Liver (tissue), 9 donors: ENCODE data around the gene SNAP25. TPM values are rescaled to one million over a fixed set of nuclear protein-coding genes. Genes with fewer than 3 reads are reported as not detected.

Experiments used
- DNase-seq: peaks from one replicate; pipeline ENCODE4 v3.0.0-alpha.2; 2017; ENCODE audit warnings: low spot score
- H3K27ac ChIP-seq, 2 donors: one replicate each; pipeline ENCODE4 v1.7.0; 2013; ENCODE audit warnings: inconsistent platforms in 2 of 2, low read length in 2 of 2, control low read depth in 1 of 2, low read depth in 1 of 2, mild to moderate bottlenecking in 1 of 2
- H3K27me3 ChIP-seq, 4 donors: one replicate each; pipeline versions ENCODE4 v1.6.1 to v1.7.0; 2013; ENCODE audit warnings: low read length in 3 of 4, inconsistent platforms in 1 of 4, mild to moderate bottlenecking in 1 of 4, moderate library complexity in 1 of 4; ENCODE audit not compliant: control insufficient read depth in 4 of 4, insufficient read depth in 4 of 4
- H3K36me3 ChIP-seq, 4 donors: one replicate each; pipeline versions ENCODE4 v1.6.1 to v1.7.0; 2013; ENCODE audit warnings: low read length in 3 of 4, mild to moderate bottlenecking in 3 of 4, low read depth in 1 of 4, moderate library complexity in 1 of 4; ENCODE audit not compliant: control insufficient read depth in 4 of 4, insufficient read depth in 3 of 4
- H3K4me1 ChIP-seq, 4 donors: one replicate each; pipeline versions ENCODE4 v1.6.1 to v1.7.0; 2013; ENCODE audit warnings: low read length in 3 of 4, mild to moderate bottlenecking in 3 of 4, moderate library complexity in 1 of 4; ENCODE audit not compliant: control insufficient read depth in 4 of 4, insufficient read depth in 4 of 4
- H3K4me3 ChIP-seq, 3 donors: one replicate each; pipeline versions ENCODE4 v1.6.1 to v1.7.0; 2013; ENCODE audit warnings: low read length in 3 of 3, control low read depth in 1 of 3, low read depth in 1 of 3, mild to moderate bottlenecking in 1 of 3
- H3K9ac ChIP-seq, 2 donors: one replicate each; pipeline ENCODE4 v1.7.0; 2013; ENCODE audit warnings: low read length in 2 of 2, mild to moderate bottlenecking in 2 of 2, moderate library complexity in 2 of 2, control low read depth in 1 of 2, low read depth in 1 of 2
- H3K9me3 ChIP-seq, 4 donors: one replicate each; pipeline versions ENCODE4 v1.6.1 to v1.7.0; 2013; ENCODE audit warnings: low read length in 3 of 4; ENCODE audit not compliant: control insufficient read depth in 4 of 4
- ATF3 ChIP-seq: IDR thresholded peaks from 2 replicates; pipeline ENCODE4 v1.6.1; 2016; ENCODE audit warnings: antibody characterized with exemption
- CTCF ChIP-seq: fragments of 150-350 bp; IDR thresholded peaks from 2 replicates; pipeline ENCODE4 v1.5.1; 2017; ENCODE audit warnings: improper control_type of control experiment, low read depth, low read length; ENCODE audit not compliant: missing input control
- EGR1 ChIP-seq, 2 donors: IDR thresholded peaks; 2 replicates each; pipeline ENCODE4 v1.6.1; 2016 to 2018; ENCODE audit warnings: antibody characterized with exemption in 2 of 2, low read depth in 2 of 2
- FOXA1 ChIP-seq: IDR thresholded peaks from 2 replicates; pipeline ENCODE4 v1.6.1; 2016; ENCODE audit warnings: antibody characterized with exemption
- FOXA2 ChIP-seq: IDR thresholded peaks from 2 replicates; pipeline ENCODE4 v1.6.1; 2016; ENCODE audit warnings: antibody characterized with exemption
- GABPA ChIP-seq, 2 donors: IDR thresholded peaks in 1 of 2; conservative IDR thresholded peaks in 1 of 2; 2 replicates each; pipeline ENCODE4 v1.6.1; 2016; ENCODE audit warnings: antibody characterized with exemption in 2 of 2, mild to moderate bottlenecking in 1 of 2, moderate library complexity in 1 of 2
- HNF4A ChIP-seq, 2 donors: conservative IDR thresholded peaks; 2 replicates each; pipeline ENCODE4 v1.6.1; 2016; ENCODE audit warnings: antibody characterized with exemption in 2 of 2, mild to moderate bottlenecking in 2 of 2
- HNF4G ChIP-seq: IDR thresholded peaks from 2 replicates; pipeline ENCODE4 v1.6.1; 2016; ENCODE audit warnings: antibody characterized with exemption
- JUND ChIP-seq, 2 donors: IDR thresholded peaks; 2 replicates each; pipeline ENCODE4 v1.6.1; 2016; ENCODE audit warnings: antibody characterized with exemption in 2 of 2
- NR2F2 ChIP-seq: IDR thresholded peaks from 2 replicates; pipeline ENCODE4 v1.6.1; 2016; ENCODE audit warnings: antibody characterized with exemption
- RAD21 ChIP-seq, 2 donors: IDR thresholded peaks; 2 replicates each; pipeline ENCODE4 v1.6.1; 2016; ENCODE audit warnings: antibody characterized with exemption in 2 of 2, mild to moderate bottlenecking in 2 of 2
- REST ChIP-seq: IDR thresholded peaks from 2 replicates; pipeline ENCODE4 v1.6.1; 2016; ENCODE audit warnings: antibody characterized with exemption, mild to moderate bottlenecking
- RXRA ChIP-seq, 2 donors: IDR thresholded peaks; 2 replicates each; pipeline ENCODE4 v1.6.1; 2017 to 2018; ENCODE audit warnings: antibody characterized with exemption in 2 of 2, mild to moderate bottlenecking in 1 of 2
- SP1 ChIP-seq: IDR thresholded peaks from 2 replicates; pipeline ENCODE4 v1.6.1; 2018; ENCODE audit warnings: antibody characterized with exemption, mild to moderate bottlenecking
- YY1 ChIP-seq: IDR thresholded peaks from 2 replicates; pipeline ENCODE4 v1.6.1; 2016; ENCODE audit warnings: antibody characterized with exemption, mild to moderate bottlenecking
- ZBTB33 ChIP-seq: IDR thresholded peaks from 2 replicates; pipeline ENCODE4 v1.6.1; 2016; ENCODE audit warnings: antibody characterized with exemption
- WGBS: extraction: QIAGEN DNeasy Blood & Tissue Kit; methylation state at CpG from one replicate; pipeline ENCODE4 v1.1.7; 2013; 5-methylcytosine and 5-hydroxymethylcytosine counted together
- polyA plus RNA-seq, 2 donors: library from polyadenylated mRNA; stranded (reverse) in 1 of 2; unstranded in 1 of 2; fragments of 200-250 nt in 1 of 2; fragments of >200 nt in 1 of 2; fragmentation: Nextera tagmentation in 1 of 2; extraction: Ambion mirVana in 1 of 2; gene quantifications; one replicate each; pipeline versions ENCODE4 v1.2.1 to v1.2.3, GENCODE V29; 2013 to 2015
- total RNA-seq, 2 donors: library from RNA; depleted of rRNA; stranded (reverse); fragments of >200 nt; gene quantifications; one replicate each; pipeline ENCODE4 v1.2.3, GENCODE V29; 2014
- donor health status: healthy.
- donor health status: healthy.
- donor health status: healthy.
- donor health status: healthy.
- donor health status: healthy.

Gene SNAP25
- total and polyA plus RNA-seq, 4 donors: 0.32 to 2.7 (median 0.56) TPM

GRCh38 chr20:10213526-10213925 is 5.1 kb upstream of the SNAP25 start (continued):
- no peak for TF ChIP-seq REST
- TF ChIP-seq FOXA2: no peak
- no peak for TF ChIP-seq YY1
- no peak for TF ChIP-seq HNF4A (conservative IDR thresholded peaks at IDR 0.05)
- no peak for TF ChIP-seq JUND (IDR thresholded peaks at IDR 0.05)

GRCh38 chr20:10216146-10216791 is 2.4 kb upstream of the SNAP25 start:
- Histone ChIP-seq H3K27me3 (peaks cover 0 to 3% (median under 1%) of the 10 kb centered on the region in 4 donors), H3K4me1 (peaks cover 5 to 13% (median 9%) of the 10 kb centered on the region in 4 donors), H3K4me3 (no peak overlapping the region), H3K27ac (no peak overlapping the region), H3K9me3 (no peaks in the 10 kb centered on the region), H3K36me3 (no peaks in the 10 kb centered on the region), H3K9ac (no peak overlapping the region)
- no peak for DNase-seq
- TF ChIP-seq GABPA (IDR thresholded peaks at IDR 0.05 in 1 of 2, conservative IDR thresholded peaks at IDR 0.05 in 1 of 2) (no peak), NR2F2 (no peak), ATF3 (no peak), ZBTB33 (no peak), FOXA1 (no peak), HNF4A (conservative IDR thresholded peaks at IDR 0.05) (no peak), CTCF (no peak), HNF4G (no peak), RAD21 (IDR thresholded peaks at IDR 0.05) (no peak), YY1 (no peak), FOXA2 (no peak), SP1 (no peak), RXRA (IDR thresholded peaks at IDR 0.05) (no peak), EGR1 (IDR thresholded peaks at IDR 0.05; ENCODE audit: low read depth in 2 of 2) (no peak)
- 69% methylated on average over 4 of the region's 4 CpGs for WGBS
